Endometrial microvascular endothelial cells (primary cell): ENCODE data around the gene WEE2. TPM values are rescaled to one million over a fixed set of nuclear protein-coding genes. Genes with fewer than 3 reads are reported as not detected.

Source experiments
- in situ Hi-C: cut with HindIII; loops from 2 replicates; pipeline ENCODE4 v1.10.0; 2017; ENCODE audit warnings: low sequenced_read_pairs, low pct_unique_long_range_greater_than_20kb; ENCODE audit errors: inconsistent ontology term
- total RNA-seq: library from RNA; depleted of rRNA; stranded (reverse); fragments of >200 nt; gene quantifications from one replicate; pipeline ENCODE4 v1.2.3, GENCODE V29; 2015; ENCODE audit errors: inconsistent ontology term

The WEE2 gene
- total RNA-seq = not detected

GRCh38 chr7:141708351-141708750 lies at the start of gene WEE2:
Gene WEE2, plus strand, starts transcription at chr7:141708353. Its CDS starts 406 bp downstream, at chr7:141708759.
- in situ Hi-C loops = no loop called here

- in situ Hi-C loops = no loop called here
Observed at GRCh38 chr7:141659501-141659900, 48.7 kb upstream of the WEE2 start.

- in situ Hi-C loops = no loop called here
Observed at GRCh38 chr7:141660259-141660658, 47.9 kb upstream of the WEE2 start.

GRCh38 chr7:141663081-141663849 lies 44.9 kb upstream of the WEE2 start:
- in situ Hi-C loops = no loop called here

- in situ Hi-C loops = no loop called here
Observed at GRCh38 chr7:141664450-141664849, 43.7 kb upstream of the WEE2 start.

GRCh38 chr7:141665208-141666035 lies 42.7 kb upstream of the WEE2 start:
- in situ Hi-C loops = no loop called here

- in situ Hi-C loops = no loop called here
Observed at GRCh38 chr7:141666071-141666470, 42.1 kb upstream of the WEE2 start.

- in situ Hi-C loops = no loop called here
Observed at GRCh38 chr7:141668853-141669252, 39.3 kb upstream of the WEE2 start.

GRCh38 chr7:141671705-141672496 lies 36.3 kb upstream of the WEE2 start:
- in situ Hi-C loops = no loop called here

GRCh38 chr7:141673346-141673745 lies 34.8 kb upstream of the WEE2 start:
- in situ Hi-C loops = no loop called here

- in situ Hi-C loops = no loop called here
Observed at GRCh38 chr7:141674171-141674671, 33.9 kb upstream of the WEE2 start.

- in situ Hi-C loops = no loop called here
Observed at GRCh38 chr7:141674702-141675101, 33.5 kb upstream of the WEE2 start.

- in situ Hi-C loops = no loop called here
Observed at GRCh38 chr7:141675436-141676215, 32.5 kb upstream of the WEE2 start.

GRCh38 chr7:141676618-141677017 lies 31.5 kb upstream of the WEE2 start:
- in situ Hi-C loops = no loop called here

GRCh38 chr7:141679014-141679413 lies 29.1 kb upstream of the WEE2 start:
- in situ Hi-C loops = no loop called here

GRCh38 chr7:141685285-141686023 lies 22.7 kb upstream of the WEE2 start:
- in situ Hi-C loops = no loop called here

- in situ Hi-C loops = no loop called here
Observed at GRCh38 chr7:141686074-141686473, 22.1 kb upstream of the WEE2 start.

- in situ Hi-C loops = no loop called here
Observed at GRCh38 chr7:141686670-141687069, 21.5 kb upstream of the WEE2 start.
